Testis (tissue), 3 donors: ENCODE results near the gene DOCK6. TPM values are rescaled to one million over a fixed set of nuclear protein-coding genes. Genes with fewer than 3 reads are reported as not detected.

ENCODE experiments used
- DNase-seq: peaks from one replicate; pipeline ENCODE4 v3.0.0-alpha.2; 2019
- H3K27ac ChIP-seq, 2 donors: fragments of 200-600 bp; sonication (generic); one replicate each; pipeline ENCODE4 v1.5.1; 2019
- H3K27me3 ChIP-seq: fragments of 200-600 bp; sonication (generic); one replicate; pipeline ENCODE4 v1.5.1; 2019
- H3K36me3 ChIP-seq: fragments of 200-600 bp; sonication (generic); one replicate; pipeline ENCODE4 v1.5.1; 2017; ENCODE audit warnings: low read depth; ENCODE audit errors: missing control alignments
- H3K4me1 ChIP-seq: fragments of 200-600 bp; sonication (generic); one replicate; pipeline ENCODE4 v1.5.1; 2019
- H3K4me3 ChIP-seq, 2 donors: fragments of 200-600 bp; sonication (generic); one replicate each; pipeline ENCODE4 v1.5.1; 2017 to 2019
- H3K9me3 ChIP-seq: fragments of 200-600 bp; sonication (generic); one replicate; pipeline ENCODE4 v1.5.1; 2017
- CTCF ChIP-seq, 3 experiments: fragments of 450-650 bp in 2 of 3; fragments of 200-600 bp in 1 of 3; sonication (generic) in 1 of 3; IDR thresholded peaks; one replicate each; pipeline ENCODE4 v1.5.1; 2016 to 2019; ENCODE audit warnings: antibody characterized with exemption in 3 of 3, mild to moderate bottlenecking in 2 of 3, moderate library complexity in 1 of 3
- POLR2A ChIP-seq: fragments of 450-650 bp; IDR thresholded peaks from one replicate; pipeline ENCODE4 v1.6.1; 2017; ENCODE audit warnings: antibody characterized with exemption, mild to moderate bottlenecking, moderate library complexity
- whole genome bisulfite sequencing, 2 donors: methylation state at CpG; one replicate each; pipeline ENCODE4 v1.1.5; 2018; 5-methylcytosine and 5-hydroxymethylcytosine counted together
- intact Hi-C: fragments of 100-400 bp; cut with DNase I; formaldehyde crosslinking; loops from one replicate; pipeline ENCODE4 v1.15.1; 2023; ENCODE audit warnings: low total_unique reads
- polyA plus RNA-seq: library from polyadenylated mRNA; stranded (reverse); fragments of 350-450 nt; fragmentation: Illumina TruSeq; extraction: RNeasy Lipid Tissue Mini Kit (QIAGEN cat#74804); gene quantifications from one replicate; pipeline ENCODE4 v1.2.3, GENCODE V29; 2014; ENCODE audit warnings: low read depth, low replicate concordance; ENCODE audit not compliant: insufficient read depth
- total RNA-seq, 2 donors: library from RNA; depleted of rRNA; stranded (reverse); fragments of >200 nt; gene quantifications; one replicate each; pipeline ENCODE4 v1.2.3, GENCODE V29; 2016

Gene DOCK6
- total and polyA plus RNA-seq, 3 donors from 2014 or later, result 18.4 to 45.0 (median 32.5) TPM

GRCh38 chr19:11288349-11288748, 26.0 kb upstream of the DOCK6 start:
- intact Hi-C loops, result loop anchor here (10.0 kb wide), 1 partner anchor 154 kb away; no protein-coding TSS in a partner anchor
- DNase-seq, result no peak
- WGBS, 2 donors, result 72 to 82% methylated on average over 7 of the region's 7 CpGs
- Histone ChIP-seq H3K4me1 (peaks cover 7% of the 10 kb centered on the region), H3K9me3 (no peaks in the 10 kb centered on the region), H3K27me3 (no peaks in the 10 kb centered on the region), H3K36me3 (no peaks in the 10 kb centered on the region), H3K4me3 (no peak overlapping the region), H3K27ac (no peak overlapping the region)
- TF ChIP-seq POLR2A, result no peak
- TF ChIP-seq CTCF (IDR thresholded peaks at IDR 0.05), result peak in 2 of 3 experiments; percentile 41 to 52

GRCh38 chr19:11286312-11286974, 24.1 kb upstream of the DOCK6 start:
- DNase-seq, result no peak
- H3K27ac ChIP-seq, result peak overlapping the region in 1 of 2 donors; percentile 29
- WGBS, 2 donors, result 46 to 65% methylated on average over 6 of the region's 6 CpGs

GRCh38 chr19:11284515-11284914, 22.2 kb upstream of the DOCK6 start:
- H3K4me1 ChIP-seq, result peaks cover 7% of the 10 kb centered on the region
- no peak for TF ChIP-seq POLR2A
- no peak for TF ChIP-seq CTCF (IDR thresholded peaks at IDR 0.05)
- peak overlapping the region in 1 of 2 donors; percentile 76 for H3K27ac ChIP-seq
- no peaks in the 10 kb centered on the region for H3K36me3 ChIP-seq
- 40 to 64% methylated on average over 5 to 6 of the region's 6 CpGs for WGBS, 2 donors
- H3K4me3 ChIP-seq, result no peak overlapping the region
- peak; percentile 52 for DNase-seq
- intact Hi-C loops, result loop anchor here (10.0 kb wide), 1 partner anchor 150 kb away; no protein-coding TSS in a partner anchor
- H3K27me3 ChIP-seq, result no peaks in the 10 kb centered on the region
- H3K9me3 ChIP-seq, result no peaks in the 10 kb centered on the region

More at GRCh38 chr19:11286312-11286974, 24.1 kb upstream of the DOCK6 start:
- peaks cover 7% of the 10 kb centered on the region for H3K4me1 ChIP-seq
- H3K36me3 ChIP-seq, result no peaks in the 10 kb centered on the region
- H3K27me3 ChIP-seq, result no peaks in the 10 kb centered on the region
- no peaks in the 10 kb centered on the region for H3K9me3 ChIP-seq
- no peak overlapping the region for H3K4me3 ChIP-seq
- TF ChIP-seq POLR2A, result no peak
- peak in 1 of 3 experiments; percentile 22 for TF ChIP-seq CTCF (IDR thresholded peaks at IDR 0.05)
- intact Hi-C loops, result loop anchor here (10.0 kb wide), 1 partner anchor 152 kb away; no protein-coding TSS in a partner anchor

GRCh38 chr19:11281356-11282049, 19.2 kb upstream of the DOCK6 start:
- Histone ChIP-seq H3K27me3 (no peaks in the 10 kb centered on the region), H3K9me3 (no peaks in the 10 kb centered on the region), H3K27ac (no peak overlapping the region), H3K36me3 (no peaks in the 10 kb centered on the region), H3K4me3 (no peak overlapping the region), H3K4me1 (peaks cover 15% of the 10 kb centered on the region)
- intact Hi-C loops, result loop anchor here (10.0 kb wide), 1 partner anchor 147 kb away; no protein-coding TSS in a partner anchor
- TF ChIP-seq CTCF (IDR thresholded peaks at IDR 0.05) (no peak), POLR2A (no peak)
- DNase-seq, result no peak
- 72 to 81% methylated on average over 11 of the region's 11 CpGs for WGBS, 2 donors
